Neural cell (in vitro differentiated cells): ENCODE data around the gene THRSP. TPM values are rescaled to one million over a fixed set of nuclear protein-coding genes. Genes with fewer than 3 reads are reported as not detected.
A peak's percentile ranks its signal among the peaks of the same experiment; 100 is the strongest.

Experiments
- H2AFZ ChIP-seq: fragments of 200-600, 300-800 bp; sonication (generic), shearing (Covaris generic); 2 replicates; pipeline ENCODE4 v1.6.0; 2014; ENCODE audit warnings: low read depth, mild to moderate bottlenecking, antibody characterized with exemption, low read length, moderate library complexity
- H3F3A ChIP-seq: fragments of 200-600 bp; shearing (Covaris generic); 2 replicates; pipeline ENCODE4 v1.6.1; 2016; ENCODE audit warnings: mild to moderate bottlenecking, moderate library complexity, mixed read lengths, antibody characterized with exemption, low read length; ENCODE audit not compliant: insufficient read depth, poor library complexity, severe bottlenecking
- H3K27ac ChIP-seq: fragments of 200-600, 300-800 bp; sonication (generic), shearing (Covaris generic); 2 replicates; pipeline ENCODE4 v1.5.1; 2014; ENCODE audit warnings: mild to moderate bottlenecking, low read length, moderate library complexity
- H3K27me3 ChIP-seq: fragments of 300-800, 200-600 bp; sonication (generic), shearing (Covaris generic); 2 replicates; pipeline ENCODE4 v1.6.0; 2014; ENCODE audit warnings: mild to moderate bottlenecking, low read depth, low read length, moderate library complexity; ENCODE audit not compliant: insufficient read depth
- H3K36me3 ChIP-seq: fragments of 300-800, 200-600 bp; sonication (generic), shearing (Covaris generic); 2 replicates; pipeline ENCODE4 v1.5.1; 2014; ENCODE audit warnings: mild to moderate bottlenecking, antibody characterized with exemption, low read length, moderate library complexity; ENCODE audit not compliant: insufficient read depth
- H3K4me2 ChIP-seq: fragments of 300-800, 200-600 bp; sonication (generic), shearing (Covaris generic); 2 replicates; pipeline ENCODE4 v1.6.0; 2014; ENCODE audit warnings: mild to moderate bottlenecking, low read length
- H3K4me3 ChIP-seq: fragments of 300-800, 200-600 bp; sonication (generic), shearing (Covaris generic); 2 replicates; pipeline ENCODE4 v1.5.1; 2014; ENCODE audit warnings: mild to moderate bottlenecking, low read length, moderate library complexity
- H3K79me2 ChIP-seq: fragments of 200-600 bp; shearing (Covaris generic); replicated peaks from 2 replicates; pipeline ENCODE4 v1.6.0; 2014; ENCODE audit warnings: mild to moderate bottlenecking, low read length, moderate library complexity; ENCODE audit not compliant: insufficient read depth
- H3K9ac ChIP-seq: fragments of 300-800, 200-600 bp; sonication (generic), shearing (Covaris generic); 2 replicates; pipeline ENCODE4 v1.6.1; 2016; ENCODE audit warnings: mild to moderate bottlenecking, low read length, mixed read lengths
- H3K9me2 ChIP-seq: fragments of 200-600 bp; shearing (Covaris generic); 2 replicates; pipeline ENCODE4 v1.6.1; 2016; ENCODE audit warnings: mild to moderate bottlenecking, low read length, mixed read lengths; ENCODE audit not compliant: insufficient read depth
- H3K9me3 ChIP-seq: fragments of 200-600, 300-800 bp; sonication (generic), shearing (Covaris generic); 2 replicates; pipeline ENCODE4 v1.6.1; 2016; ENCODE audit warnings: mild to moderate bottlenecking, mixed run types, low read length, moderate library complexity, mixed read lengths
- H4K20me1 ChIP-seq: fragments of 200-600 bp; shearing (Covaris generic); 2 replicates; pipeline ENCODE4 v1.6.1; 2016; ENCODE audit warnings: mild to moderate bottlenecking, mixed run types; ENCODE audit not compliant: insufficient read depth
- CTCF ChIP-seq: fragments of 450-650 bp; IDR thresholded peaks from 2 replicates; pipeline ENCODE4 v1.5.1; 2014; ENCODE audit warnings: antibody characterized with exemption, mild to moderate bottlenecking, moderate library complexity; ENCODE audit not compliant: poor library complexity, severe bottlenecking
- EP300 ChIP-seq: fragments of 450-650 bp; conservative IDR thresholded peaks from 2 replicates; pipeline ENCODE4 v1.6.1; 2014; ENCODE audit warnings: antibody characterized with exemption, mild to moderate bottlenecking, moderate library complexity; ENCODE audit not compliant: poor library complexity, severe bottlenecking
- EZH2 ChIP-seq: fragments of 200-600, 300-800 bp; shearing (Covaris generic), sonication (generic); IDR thresholded peaks from 2 replicates; pipeline ENCODE4 v1.6.1; 2014; ENCODE audit warnings: antibody characterized with exemption, low read length, borderline replicate concordance, mild to moderate bottlenecking; ENCODE audit not compliant: insufficient read depth, poor library complexity, severe bottlenecking
- MXI1 ChIP-seq: fragments of 450-650 bp; conservative IDR thresholded peaks from 2 replicates; pipeline ENCODE4 v1.6.1; 2014; ENCODE audit warnings: antibody characterized with exemption, mild to moderate bottlenecking; ENCODE audit not compliant: poor library complexity, severe bottlenecking
- POLR2AphosphoS5 ChIP-seq: IDR thresholded peaks from 2 replicates; pipeline ENCODE4 v1.6.1; 2012
- RAD21 ChIP-seq: fragments of 450-650 bp; conservative IDR thresholded peaks from 2 replicates; pipeline ENCODE4 v1.6.1; 2014; ENCODE audit warnings: antibody characterized with exemption, mild to moderate bottlenecking, moderate library complexity
- REST ChIP-seq: IDR thresholded peaks from 2 replicates; pipeline ENCODE4 v1.6.1; 2012; ENCODE audit warnings: borderline replicate concordance
- SMC3 ChIP-seq: fragments of 450-650 bp; conservative IDR thresholded peaks from 2 replicates; pipeline ENCODE4 v1.6.1; 2014; ENCODE audit warnings: antibody characterized with exemption, mild to moderate bottlenecking, moderate library complexity; ENCODE audit not compliant: poor library complexity
- TAF1 ChIP-seq: IDR thresholded peaks from 2 replicates; pipeline ENCODE4 v1.6.1; 2012; ENCODE audit warnings: low read depth
- polyA plus RNA-seq: library from polyadenylated mRNA; depleted of rRNA; stranded (reverse); fragments of >200 nt; gene quantifications from 2 replicates; pipeline ENCODE4 v1.2.3, GENCODE V29; 2014

Gene THRSP
- polyA plus RNA-seq, 1 donor from 2014 or later = not detected

- Histone ChIP-seq H3K79me2 (no peaks in the 10 kb centered on the region), H3K9me2 (no peaks in the 10 kb centered on the region), H3K4me2 (no peak overlapping the region), H3K27ac (no peak overlapping the region), H2AFZ (no peak overlapping the region), H3K27me3 (no peaks in the 10 kb centered on the region), H3K4me3 (no peak overlapping the region), H4K20me1 (no peaks in the 10 kb centered on the region), H3F3A (no peaks in the 10 kb centered on the region), H3K36me3 (no peaks in the 10 kb centered on the region), H3K9me3 (no peaks in the 10 kb centered on the region), H3K9ac (no peak overlapping the region)
- TF ChIP-seq RAD21 (no peak), CTCF (no peak), SMC3 (no peak), EZH2 (no peak), POLR2AphosphoS5 (no peak)
Measured at GRCh38 chr11:78015878-78016277, 47.8 kb upstream of the THRSP start.

GRCh38 chr11:78019808-78020207 is 43.9 kb upstream of the THRSP start:
- Histone ChIP-seq H3K36me3 (no peaks in the 10 kb centered on the region), H3K9ac (peak overlapping the region; percentile 49), H3K79me2 (no peaks in the 10 kb centered on the region)

More at GRCh38 chr11:78019808-78020207, 43.9 kb upstream of the THRSP start:
- Histone ChIP-seq H3K4me3 (peak overlapping the region; percentile 40), H4K20me1 (no peaks in the 10 kb centered on the region), H3K27ac (peak overlapping the region; percentile 81), H3K9me2 (no peaks in the 10 kb centered on the region), H3K9me3 (no peaks in the 10 kb centered on the region), H3K27me3 (peaks cover 10% of the 10 kb centered on the region), H3K4me2 (peak overlapping the region; percentile 61), H3F3A (no peaks in the 10 kb centered on the region), H2AFZ (peak overlapping the region; percentile 52)
- TF ChIP-seq EZH2 = no peak
- TF ChIP-seq TAF1 = no peak
- no peak for TF ChIP-seq CTCF
- no peak for TF ChIP-seq EP300
- no peak for TF ChIP-seq REST
- no peak for TF ChIP-seq POLR2AphosphoS5
- TF ChIP-seq MXI1 = no peak
- TF ChIP-seq RAD21 = no peak
- TF ChIP-seq SMC3 = no peak
